NCI-H460 (cell line): ENCODE results near the gene ANO9. TPM values are rescaled to one million over a fixed set of nuclear protein-coding genes. Genes with fewer than 3 reads are reported as not detected.
"Not testable (repeated sequence)": the region's sequence is repeated elsewhere in the genome, so short reads cannot be mapped to it uniquely, and the experiment has no call there.

Experiments
- DNase-seq: peaks from one replicate; pipeline ENCODE4 v3.0.0-alpha.2; 2016; ENCODE audit warnings: low read depth; ENCODE audit errors: extremely low read depth
- total RNA-seq: library from RNA; depleted of rRNA; stranded (reverse); fragments of >200 nt; shearing (Covaris generic); gene quantifications from 2 replicates; pipeline ENCODE4 v1.2.3, GENCODE V29; 2014

The ANO9 gene
- total RNA-seq, 1 experiment from 2014 or later: 0.12 TPM

DNA sequence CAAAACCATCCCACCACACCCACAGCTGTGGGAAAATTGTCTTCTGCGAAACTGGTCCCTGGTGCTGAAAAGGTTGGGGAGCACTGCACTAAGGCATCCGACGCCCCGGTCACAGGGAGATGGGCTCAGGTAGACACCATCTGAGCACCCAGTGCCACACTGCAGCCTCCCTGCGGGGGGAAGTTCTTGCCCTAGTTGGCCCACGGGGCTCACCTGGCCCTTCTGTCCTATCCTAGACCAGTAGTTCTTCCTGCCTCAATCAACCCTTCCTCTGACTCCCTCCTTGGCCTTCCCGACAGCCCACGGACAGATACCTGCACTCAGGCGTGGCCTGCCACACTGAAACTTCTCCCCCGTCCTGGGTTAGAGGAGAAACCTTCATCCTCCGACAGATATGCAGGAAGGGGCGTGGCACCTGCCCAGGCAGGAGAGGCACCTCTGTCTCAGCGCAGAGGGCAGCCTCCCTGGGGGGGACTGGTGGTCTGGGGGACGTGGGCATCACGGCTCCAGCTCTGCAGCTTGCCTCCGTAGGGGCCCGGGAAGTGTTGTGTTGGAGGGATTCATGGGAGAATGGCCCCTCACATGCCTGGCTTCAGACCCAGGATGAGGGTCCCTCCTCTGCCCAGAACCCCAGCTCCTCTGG, 4.5 kb downstream of the ANO9 start:
- DNase-seq: no peak

DNA sequence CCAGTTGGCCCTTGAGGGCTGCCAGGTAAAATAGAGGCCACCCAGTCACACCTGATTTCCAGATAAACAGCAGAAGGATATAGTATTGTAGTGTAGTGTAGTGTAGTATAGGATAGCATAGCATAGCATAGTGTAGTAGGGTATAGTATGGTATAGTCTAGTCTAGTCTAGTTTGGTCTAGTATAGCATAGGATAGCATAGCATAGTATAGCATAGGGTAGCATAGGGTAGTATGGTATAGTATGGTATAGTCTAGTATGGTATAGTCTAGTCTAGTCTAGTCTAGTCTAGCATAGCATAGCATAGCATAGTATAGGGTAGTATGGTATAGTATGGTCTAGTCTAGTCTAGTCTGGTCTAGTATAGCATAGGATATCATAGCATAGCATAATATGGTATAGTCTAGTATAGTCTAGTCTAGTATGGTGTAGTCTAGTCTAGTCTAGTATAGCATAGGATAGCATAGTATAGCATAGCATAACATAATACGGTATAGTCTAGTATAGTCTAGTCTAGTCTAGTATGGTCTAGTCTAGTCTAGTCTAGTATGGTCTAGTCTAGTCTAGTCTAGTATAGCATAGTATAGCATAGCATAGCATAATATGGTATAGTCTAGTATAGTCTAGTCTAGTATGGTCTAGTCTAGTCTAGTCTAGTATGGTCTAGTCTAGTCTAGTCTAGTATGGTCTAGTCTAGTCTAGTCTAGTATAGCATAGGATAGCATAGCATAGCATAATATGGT, 6.6 kb downstream of the ANO9 start:
- not testable (repeated sequence) for DNase-seq

DNA sequence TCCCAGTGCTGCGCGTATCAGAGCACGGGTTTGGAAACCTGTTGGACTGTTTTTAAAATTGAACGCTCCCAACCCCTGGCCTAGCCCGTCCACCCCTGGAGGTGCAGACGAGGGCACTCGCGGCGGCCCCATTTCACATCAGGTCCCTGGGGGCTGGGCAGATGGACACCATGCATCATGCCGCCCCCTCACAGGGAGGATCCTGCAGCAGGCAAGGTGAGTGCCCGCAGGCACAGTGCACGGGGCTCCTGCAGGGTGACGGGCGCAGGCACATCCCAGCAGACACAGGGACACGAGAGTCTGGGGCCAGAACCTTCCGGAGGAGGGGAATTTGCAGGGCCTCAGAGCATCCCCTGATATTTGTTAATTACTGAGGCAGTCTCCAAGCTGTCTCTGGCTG, 7.3 kb downstream of the ANO9 start:
- DNase-seq: no peak

DNA sequence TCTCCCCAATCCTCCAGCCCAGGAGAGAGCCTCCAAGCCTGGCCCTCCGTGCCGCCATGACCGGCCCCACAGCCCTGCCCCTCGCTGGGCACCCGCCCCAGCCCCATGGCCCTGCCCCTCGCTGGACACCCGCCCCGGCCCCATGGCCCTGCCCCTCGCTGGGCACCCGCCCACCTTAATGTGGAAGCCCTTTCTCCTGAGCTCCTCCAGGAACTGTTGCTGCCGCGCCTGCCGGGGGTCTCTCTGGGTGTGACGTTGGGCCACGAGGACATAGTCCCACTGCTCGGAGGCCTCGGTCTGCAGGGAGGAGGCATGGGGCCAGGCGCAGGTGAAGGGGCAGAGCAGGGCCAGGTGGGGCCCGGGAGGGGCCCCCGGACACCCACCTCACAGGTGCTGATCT, 8.2 kb downstream of the ANO9 start:
- no peak for DNase-seq

DNA sequence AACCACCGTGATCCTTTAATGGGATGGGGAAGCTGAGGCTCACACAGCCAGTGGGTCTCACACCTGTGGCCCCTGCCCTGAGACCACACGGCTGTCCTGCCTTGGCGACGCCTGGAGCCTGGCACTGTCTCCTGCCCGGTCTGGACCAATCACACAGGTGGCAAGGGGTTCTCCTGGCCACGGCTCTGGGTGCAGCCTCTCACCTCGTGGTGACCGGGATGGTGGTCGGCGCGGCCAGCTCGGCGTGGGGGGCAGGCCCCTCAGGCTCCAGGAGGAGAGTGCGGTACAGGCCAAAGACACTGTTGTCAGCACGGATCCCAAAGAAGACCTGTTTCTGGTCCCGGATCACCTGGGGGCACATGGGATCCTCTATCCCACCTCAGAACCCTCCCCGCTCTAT, 8.7 kb downstream of the ANO9 start:
- no peak for DNase-seq

DNA sequence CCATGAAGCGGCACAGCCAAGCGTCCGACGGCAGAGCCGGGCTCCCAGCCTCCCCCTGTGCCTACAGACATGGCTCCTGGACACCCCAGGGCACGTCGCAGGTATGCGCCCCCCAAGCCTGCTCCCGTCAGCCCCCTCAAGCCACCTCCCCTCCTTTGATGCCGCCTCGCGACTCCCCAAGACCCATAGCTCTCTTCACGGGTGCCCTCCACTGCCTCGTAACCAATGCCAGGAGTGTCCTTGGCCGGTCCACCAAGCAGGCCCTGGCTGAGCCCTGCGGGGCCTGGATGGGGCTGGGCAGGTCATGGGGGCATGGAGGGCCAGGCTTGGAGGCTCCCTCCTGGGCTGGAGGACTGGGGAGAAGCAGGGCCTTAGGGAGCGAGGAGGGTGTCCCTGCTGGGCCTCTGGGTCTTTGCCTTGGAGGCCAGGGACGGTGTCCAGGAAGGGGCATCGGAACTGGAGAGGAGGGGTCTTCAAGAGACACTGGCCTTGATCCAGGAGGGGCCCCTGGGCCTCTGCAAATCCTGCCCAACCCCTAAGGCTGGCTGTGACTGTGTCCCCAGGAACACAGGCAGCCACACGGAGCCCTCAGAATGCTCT, 9.2 kb downstream of the ANO9 start:
- no peak for DNase-seq

DNA sequence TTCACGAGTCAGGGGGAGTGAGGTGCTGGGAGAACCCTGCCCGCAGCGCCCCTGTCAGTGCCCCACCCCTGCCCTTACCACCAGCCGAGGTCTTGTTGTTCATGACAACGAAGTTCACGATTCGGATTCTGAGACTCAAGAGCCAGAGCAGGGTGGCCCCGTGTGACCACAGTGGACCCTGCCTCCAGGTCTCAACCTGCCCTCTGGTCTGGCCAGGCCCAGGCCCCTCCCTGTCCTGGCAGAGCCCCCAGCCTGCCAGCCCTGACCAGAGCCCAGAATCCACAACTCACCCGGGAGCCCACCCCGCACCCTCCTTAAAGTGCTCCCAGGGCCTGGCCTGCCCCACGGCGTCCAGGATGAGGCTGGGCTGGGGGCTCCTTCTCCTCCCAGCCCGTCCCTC, 9.9 kb downstream of the ANO9 start:
- no peak for DNase-seq

DNA sequence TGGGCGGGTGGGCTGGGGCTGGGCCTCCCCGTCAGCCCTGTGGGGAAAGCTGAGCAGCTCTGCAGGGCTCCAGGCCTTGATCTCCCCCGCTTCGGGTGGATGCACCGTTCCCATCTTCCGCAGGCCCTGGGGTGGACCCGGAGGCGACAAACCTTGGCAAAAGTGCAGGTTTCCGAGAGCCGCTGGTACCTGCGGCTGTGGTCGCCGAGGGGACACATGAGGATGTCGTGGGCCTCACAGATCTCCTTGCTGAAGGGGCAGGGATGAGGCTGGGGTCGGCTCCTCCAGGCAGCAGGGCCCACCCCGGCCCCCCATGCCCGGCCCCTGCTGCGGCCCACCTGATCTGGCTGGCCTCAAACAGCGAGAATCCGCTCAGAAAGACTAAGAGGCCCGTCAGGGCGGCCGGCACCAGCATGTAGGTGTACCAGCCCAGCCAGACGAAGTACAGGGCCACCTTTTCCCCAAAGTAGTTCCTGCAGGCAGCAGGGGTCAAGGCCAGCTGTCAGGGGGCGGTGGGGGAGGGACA, 11.8 kb downstream of the ANO9 start:
- no peak for DNase-seq

DNA sequence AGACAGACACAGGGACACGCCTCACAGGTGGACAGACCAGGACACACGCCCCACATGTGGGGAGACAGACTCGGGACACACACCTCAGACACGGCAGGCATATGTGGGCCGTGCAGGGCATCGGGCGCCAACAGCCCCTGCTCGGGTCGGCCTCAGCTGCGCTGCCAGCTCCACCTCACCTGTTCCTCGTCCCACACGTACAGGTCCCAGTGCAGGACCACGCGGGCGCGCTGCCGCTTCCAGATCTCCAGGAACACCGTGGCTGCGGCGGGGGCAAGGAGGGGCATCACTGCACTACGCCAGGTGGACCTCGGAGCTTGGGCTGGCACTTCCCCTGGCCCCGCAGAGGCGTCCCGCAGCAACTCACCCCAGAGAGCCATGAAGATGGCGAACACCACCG, 12.4 kb downstream of the ANO9 start:
- no peak for DNase-seq

DNA sequence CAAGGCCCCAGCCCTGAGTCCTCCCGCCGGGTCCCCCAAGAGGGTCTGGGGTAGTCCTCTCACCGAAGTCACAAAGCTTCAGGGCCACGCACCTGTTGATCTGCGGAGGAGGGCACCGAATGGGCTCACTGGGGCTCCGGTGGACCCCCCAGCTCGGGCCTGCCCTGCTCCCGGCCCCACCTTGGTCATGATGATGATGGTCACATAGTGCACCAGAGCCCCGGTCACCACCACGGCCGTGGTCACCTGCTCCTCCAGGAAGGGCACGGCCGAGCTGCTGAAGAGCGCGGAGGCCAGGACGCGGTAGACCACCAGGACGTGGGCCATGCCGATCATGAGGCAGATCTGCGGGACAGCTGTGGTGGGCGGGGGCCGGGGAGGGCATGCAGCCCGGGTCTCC, 13.5 kb downstream of the ANO9 start:
- DNase-seq: no peak

DNA sequence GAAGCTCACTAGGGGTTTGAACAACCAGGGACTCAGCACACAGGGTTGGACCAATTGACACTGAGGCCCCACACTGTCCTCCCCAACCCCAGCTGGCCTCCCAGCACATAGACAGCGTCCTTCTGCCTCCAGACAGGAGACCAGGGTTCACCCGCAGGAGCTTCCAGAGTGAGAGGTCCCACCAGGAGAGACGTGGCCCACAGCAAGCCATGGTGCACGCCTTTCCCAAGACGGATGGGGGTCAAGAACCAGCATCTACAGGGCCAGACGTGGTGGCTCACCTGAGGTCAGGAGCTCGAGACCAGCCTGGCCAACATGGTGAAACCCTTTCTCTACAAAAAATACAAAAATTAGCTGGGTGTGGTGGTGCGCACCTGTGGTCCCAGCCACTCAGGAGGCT, 15.0 kb downstream of the ANO9 start:
- no peak for DNase-seq

DNA sequence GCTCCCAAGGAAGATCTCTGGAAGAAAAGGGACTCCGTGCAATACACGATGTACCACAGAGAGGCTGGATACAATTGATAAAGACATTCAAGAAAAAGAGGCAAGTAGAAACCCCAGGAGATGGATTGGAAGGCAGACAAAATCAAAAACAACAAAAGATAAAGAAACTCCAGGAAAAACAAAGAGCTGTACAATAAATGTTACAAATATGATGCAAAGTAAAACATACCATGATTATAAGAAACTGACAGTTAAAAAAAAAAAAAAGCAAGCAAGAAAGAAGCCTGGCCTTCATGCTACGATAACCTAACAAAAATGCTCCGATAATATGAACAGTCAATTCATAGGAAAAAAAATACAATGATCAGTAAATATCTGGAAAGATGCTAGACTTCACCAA, 16.5 kb downstream of the ANO9 start:
- DNase-seq: no peak

DNA sequence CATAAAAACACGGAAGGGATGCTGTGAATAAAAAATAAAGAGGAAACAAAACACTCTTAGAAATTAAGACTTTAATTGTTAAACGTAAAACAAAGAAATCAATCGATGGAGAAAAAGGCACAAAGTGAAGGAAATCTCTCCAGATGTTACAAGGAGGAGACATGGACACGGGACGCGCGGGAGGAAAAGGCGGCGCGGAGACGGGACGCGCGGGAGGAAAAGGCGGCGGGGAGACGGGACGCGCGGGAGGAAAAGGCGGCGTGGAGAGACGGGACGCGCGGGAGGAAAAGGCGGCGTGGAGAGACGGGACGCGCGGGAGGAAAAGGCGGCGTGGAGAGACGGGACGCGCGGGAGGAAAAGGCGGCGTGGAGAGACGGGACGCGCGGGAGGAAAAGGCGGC, 17.0 kb downstream of the ANO9 start:
- not testable (repeated sequence) for DNase-seq

DNA sequence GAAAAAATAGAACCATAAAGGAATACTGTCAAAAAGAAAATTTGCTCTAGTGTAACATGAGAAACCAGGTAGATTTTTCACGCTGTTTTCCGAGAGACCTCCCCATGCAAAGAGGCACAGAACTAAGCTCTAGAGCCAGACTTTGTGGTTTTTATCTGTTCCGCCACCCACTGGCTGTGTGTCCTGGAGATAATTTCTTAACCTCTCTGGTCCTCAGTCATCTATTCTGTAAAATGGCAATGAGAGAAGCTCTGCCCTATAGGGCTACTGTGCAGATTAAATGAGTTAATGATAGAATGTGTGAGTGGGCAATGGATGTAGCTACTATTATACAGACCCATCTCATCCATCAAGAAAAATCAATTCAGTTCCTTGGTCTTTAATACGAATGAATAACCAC, 17.6 kb downstream of the ANO9 start:
- no peak for DNase-seq

DNA sequence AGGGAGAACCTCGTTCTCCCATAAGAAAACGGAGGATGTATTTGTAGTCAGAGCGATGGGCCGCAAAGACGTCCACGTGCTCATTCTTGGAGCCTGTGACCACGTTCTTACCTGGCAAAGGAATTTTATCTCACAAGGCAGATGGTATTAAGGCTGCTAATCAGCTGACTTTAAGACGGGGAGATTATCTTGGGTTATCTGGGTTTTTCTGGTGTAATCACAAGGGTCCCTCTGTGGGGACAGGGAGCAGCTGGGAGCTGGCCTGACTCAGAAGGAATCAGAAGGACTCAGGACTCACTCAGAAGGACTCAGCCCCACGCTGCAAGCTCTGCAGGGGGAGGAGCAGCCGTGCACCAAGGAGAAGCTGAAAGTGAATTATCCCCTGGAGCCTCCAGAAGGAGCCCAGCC, 19.6 kb downstream of the ANO9 start:
- DNase-seq: no peak

DNA sequence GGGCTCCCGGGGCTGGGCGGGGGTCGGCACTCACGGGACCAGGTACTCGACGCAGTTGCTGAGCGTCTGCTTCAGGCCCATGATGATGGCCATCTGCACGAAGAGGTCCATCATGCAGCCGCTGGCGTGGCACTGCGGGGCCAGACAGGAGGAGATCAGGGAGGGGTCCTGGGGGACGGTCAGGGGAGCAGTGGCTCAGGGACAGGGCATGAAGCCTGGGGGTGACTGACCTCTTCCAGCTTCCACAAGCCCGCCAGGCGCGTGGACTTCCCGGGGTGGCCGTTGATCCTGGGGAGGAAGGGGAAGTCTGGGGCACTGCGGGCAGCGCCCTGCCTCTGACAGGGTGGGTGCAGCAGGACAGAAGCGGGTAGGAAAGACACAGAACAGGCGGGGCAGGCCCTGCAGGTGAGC, 20.9 kb downstream of the ANO9 start:
- DNase-seq: no peak

DNA sequence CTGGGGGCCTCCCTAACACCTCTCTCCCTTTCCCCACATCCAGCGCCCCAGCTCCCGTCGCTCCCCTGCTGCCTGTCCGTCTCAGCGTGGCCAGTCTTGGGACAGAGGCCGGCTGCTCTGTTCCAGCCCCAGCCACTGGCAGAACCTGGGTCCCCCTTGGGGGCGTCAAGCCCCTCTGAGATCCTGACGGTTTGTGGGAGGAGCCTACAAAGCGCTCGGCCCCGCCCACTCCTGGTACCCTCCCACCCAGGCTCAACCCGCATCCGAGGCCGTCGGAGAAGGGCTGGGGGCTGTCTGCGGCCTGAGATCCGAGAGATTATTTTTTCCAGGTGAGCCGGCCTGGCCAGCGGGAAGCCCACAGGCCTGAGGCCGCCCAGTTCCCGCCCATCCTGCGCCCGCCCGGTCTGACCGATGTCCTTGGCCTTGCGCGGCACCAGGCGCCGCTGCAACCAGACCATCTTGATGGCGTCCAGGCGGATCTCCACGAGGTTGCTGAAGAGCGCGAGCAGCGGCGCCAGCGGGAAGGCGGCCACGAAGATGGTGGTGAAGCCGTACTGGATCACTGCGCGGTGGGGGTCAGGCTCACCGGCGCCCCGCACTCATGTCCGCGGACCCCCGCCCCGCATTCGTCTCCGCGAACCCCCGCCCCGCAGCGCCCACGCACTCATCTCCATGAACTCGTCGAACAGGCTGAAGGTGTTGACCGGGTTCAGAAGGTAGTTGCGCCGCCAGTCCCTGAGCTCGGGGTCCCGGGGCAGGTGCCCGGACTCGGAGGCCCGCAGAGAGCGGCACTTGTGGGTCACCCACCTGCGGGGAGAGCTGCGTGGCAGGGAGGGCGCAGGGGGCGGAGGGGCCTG, 21.5 kb downstream of the ANO9 start:
- DNase-seq: no peak

DNA sequence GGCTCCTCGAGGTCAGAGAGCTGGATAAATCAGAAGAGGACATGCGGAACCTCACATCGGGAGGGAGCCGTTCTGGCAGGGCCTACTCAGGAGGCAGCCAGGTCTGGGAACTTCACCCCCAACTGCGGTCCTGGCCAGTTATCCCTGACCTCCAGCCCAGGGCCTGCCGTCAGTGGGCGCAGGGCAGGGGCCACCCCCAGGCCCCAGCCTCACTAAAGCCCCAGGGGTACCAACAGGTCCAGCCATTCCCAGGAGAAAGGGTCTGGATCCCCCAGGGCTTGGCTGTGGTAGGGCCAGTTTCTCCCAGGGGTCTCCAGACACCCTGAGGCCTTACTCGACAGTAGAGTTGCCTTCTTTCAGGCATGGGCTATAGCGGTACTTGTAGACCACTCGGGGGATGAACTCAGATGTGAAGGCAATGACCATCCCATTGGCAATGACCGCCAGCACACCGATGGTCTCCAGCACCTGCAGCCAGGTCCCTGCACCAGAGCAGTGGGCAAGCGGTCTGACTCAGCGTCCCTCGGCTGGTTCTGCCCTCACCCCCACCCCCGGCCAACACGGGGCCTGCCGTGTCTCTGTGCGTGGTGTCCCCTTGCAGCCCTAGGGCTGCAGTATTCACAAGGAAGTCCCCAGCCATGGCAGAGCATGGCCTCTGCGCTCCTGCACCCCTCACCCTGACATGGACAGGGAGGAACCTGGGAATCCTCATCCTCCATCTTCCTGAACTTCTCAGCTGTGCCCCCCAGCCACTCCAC, 22.4 kb downstream of the ANO9 start:
- no peak for DNase-seq

DNA sequence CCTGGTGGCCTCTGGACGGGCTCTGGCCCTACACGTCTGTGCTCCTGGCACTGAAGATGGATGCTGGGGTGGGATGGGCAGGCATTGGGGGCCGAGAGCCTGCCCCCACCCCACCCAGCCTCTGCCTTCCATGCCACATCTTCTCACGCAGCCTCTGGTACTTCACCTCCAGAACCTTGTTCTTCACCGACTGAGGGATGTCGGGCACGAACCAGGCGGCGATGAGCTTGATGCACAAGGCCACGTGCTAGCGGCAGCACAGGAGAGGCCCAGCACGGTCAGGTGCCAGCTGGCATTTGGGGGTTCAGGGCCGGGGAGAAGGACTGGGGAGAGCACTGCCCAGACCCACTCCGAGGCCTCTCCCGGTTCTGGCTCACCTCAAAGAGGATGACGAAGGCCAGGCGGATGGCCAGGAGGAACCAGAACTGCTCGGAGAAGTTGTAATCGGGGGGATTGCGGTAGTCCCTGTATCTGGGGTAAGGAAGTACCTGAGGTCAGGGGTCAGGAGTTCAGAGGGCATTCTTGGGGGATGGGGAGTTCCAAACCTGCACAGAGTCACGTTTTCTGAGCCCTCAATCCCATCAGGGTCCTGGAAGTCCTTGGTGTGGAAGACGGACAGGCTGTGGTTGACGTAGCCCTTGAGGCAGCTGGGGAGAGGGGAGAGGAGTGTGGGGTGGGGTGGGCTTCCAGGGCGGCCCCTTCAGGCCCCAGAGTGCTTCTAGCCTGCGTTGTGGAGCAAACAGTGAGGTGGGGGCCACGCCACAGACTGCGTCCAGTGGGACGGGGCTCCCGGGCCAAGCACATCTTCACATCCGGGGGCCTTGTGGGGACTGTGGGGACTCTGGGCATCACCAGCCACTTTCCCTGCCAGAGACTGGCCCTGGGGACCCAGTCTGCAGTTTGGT, 23.2 kb downstream of the ANO9 start:
- DNase-seq: no peak
